HUDEP-2 (cell line): Measurements from ENCODE around the gene KCTD19.

Experiments used
- DNase-seq, 76 experiments: peaks; one replicate each; lab custom pipeline; 2025; ENCODE audit not compliant: unreplicated experiment in 76 of 76; lab: John Stamatoyannopoulos, UW

KCTD19 gene

GRCh38 chr16:67327743-67328142 is 1.2 kb upstream of the KCTD19 start:
- DNase-seq = no peak

GRCh38 chr16:67326115-67326471 is 448 bp downstream of the KCTD19 start:
- DNase-seq = no peak

DNA sequence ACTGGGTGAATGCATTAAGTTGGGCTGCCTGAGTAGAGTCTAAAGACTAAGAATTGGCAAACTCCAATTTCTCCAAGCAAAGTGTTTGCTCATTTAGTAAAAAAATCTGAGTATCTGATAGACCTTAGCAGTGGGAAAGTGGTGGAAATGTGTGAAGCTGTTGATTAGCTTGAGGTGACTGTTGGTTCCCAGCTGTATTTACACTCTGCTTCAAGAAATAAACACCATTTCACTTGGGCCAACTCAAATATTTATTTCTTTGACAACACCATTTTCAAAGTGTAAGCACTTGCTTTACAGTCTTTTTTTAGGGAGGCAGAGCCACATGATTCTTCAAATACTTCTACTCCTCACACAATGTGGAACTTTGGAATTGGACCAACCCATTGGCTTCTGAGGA is 8.7 kb downstream of the KCTD19 start:
- no peak for DNase-seq

- no peak for DNase-seq
These were observed 13.8 kb downstream of the KCTD19 start for GRCh38 chr16:67312719-67313118.

DNA sequence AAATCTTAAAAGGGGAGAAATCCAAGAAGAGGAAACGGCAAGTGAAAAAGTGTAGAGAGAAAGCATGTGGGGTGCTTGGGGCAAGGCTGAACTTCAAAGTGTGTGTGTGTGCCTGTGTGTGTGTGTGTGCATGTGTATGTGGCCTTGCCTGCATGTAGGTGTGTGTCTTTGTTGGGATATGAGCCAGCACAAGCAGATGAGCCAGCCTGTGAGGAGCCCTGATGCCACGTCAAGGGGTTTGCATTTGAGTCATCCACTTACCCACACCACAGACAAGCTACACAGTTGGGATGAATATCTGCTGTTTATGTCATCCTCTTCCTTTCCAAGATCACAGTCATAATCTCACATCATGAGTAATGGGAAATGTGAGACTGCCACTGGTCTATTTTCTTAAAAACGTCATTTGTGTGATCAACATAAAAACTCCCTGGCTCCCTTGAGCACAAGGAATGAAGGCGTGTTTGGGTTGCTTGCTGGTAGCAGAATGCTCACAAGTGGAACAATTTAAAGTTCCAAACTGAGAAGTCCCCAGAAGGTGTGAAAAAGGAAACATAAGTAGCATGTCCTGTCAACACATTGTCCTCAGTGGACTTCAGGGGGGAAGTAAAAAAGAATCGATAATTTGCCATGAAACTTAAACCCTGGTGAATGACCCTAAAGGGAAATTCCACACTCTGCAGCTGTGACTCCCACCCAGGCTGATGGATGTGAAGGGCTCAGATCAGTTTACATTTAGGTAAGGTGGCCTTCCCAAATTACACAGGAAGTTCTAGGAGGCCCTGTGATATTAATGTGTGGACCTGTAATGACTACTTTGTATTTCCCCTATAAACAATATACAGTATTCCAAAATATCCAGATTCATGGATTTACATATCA is 14.7 kb downstream of the KCTD19 start:
- peak in 11 of 76 experiments; percentile 8 to 50 (median 21) for DNase-seq

DNA sequence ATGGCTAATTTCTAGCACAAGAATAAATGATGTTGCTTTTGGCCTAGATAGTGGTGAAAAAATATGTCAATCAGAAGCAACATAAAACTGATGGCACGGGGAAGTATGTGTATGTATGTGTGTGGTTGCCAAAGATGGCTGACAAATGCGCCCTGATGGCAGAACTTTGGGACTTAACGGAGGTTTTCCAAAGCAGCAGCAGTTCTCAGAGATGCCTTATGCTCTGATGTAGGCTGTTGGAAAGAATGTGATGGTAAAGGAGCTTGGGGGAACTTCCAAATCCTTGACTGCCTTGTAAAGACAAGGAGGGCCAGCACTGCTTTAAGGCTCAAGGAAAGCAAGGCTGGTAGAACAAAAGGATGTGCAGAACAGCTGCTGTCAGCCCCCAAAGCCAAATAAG is 16.0 kb downstream of the KCTD19 start:
- no peak for DNase-seq

DNA sequence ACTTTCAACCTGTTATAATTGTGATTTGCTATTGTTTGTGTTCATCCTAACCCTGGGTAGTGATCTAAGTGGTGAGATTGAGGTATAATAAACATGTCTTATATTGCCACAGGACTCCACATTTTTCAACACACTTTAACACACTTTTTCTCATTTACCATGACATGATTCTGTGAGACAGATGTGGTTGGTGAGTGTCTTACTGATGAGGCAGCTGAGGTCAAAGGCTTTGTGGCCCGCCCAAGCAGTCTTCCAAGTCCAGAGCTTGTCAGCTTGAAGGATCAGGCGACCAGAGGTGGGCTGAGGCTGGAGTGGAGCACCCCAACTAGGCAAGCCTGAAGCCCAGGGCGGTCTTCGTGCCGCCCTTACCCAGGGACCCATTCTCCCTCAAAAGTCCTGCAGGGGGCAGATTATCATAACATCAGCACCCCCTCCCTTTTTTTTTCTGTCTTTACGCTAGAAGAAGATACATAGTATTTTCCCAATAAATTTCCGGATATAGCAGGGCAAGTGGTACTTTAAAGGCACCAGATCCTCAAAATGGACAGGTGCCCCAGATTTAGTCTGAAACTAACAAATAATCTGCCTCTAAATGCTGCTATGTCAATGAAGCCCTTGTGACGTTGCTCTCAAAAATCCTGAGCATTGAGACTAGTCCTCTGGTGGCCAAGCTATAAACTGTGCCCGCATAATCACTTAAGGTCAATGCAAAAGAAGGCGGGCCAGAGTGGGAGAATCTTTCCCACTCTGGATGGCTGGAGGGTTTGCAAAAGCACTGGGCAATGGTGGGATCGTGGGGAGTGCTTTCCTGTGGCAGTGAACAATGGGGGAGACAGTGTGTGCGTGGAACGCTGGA is 21.1 kb downstream of the KCTD19 start:
- no peak for DNase-seq

DNA sequence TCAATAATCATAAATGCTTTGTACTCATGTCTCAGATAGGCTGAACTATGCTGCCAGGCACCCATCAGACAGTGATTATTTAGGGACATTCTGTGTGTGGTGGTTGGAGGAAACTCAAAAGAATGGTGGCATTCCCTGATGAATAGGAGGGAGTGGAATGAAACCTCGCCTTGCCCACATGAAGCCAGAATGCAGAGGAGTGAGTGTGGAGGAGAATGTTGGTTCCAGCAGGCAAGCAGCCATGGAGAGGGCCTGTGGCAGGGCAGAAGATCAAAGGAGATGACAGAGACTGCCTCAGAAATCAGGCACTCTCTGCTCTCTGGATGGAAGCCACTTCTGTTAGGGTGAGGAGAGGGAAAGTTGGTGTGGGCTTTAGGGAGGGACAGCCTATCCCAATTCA is 22.5 kb downstream of the KCTD19 start:
- no peak for DNase-seq

GRCh38 chr16:67302970-67303369 is 23.6 kb downstream of the KCTD19 start:
- DNase-seq = no peak

DNA sequence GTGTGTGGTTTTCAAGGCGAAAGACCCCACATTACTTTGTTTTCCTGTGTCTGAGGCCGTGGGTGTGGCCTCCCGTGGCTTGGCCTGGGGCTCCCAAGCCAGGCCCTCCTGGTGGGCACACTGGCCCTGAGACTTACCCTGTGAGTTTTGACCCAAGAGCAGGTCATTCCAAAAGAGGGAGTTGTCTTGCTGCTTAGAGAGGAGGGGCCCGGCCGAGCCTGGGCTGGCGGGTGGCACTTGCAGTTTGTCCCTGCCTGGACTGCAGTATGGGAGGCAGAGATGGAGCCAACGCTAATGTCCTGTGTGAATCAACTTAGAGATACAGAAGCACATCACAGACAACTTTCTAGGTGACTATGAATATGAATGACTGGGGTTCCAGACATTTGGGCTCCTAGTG is 24.5 kb downstream of the KCTD19 start:
- DNase-seq = no peak

DNA sequence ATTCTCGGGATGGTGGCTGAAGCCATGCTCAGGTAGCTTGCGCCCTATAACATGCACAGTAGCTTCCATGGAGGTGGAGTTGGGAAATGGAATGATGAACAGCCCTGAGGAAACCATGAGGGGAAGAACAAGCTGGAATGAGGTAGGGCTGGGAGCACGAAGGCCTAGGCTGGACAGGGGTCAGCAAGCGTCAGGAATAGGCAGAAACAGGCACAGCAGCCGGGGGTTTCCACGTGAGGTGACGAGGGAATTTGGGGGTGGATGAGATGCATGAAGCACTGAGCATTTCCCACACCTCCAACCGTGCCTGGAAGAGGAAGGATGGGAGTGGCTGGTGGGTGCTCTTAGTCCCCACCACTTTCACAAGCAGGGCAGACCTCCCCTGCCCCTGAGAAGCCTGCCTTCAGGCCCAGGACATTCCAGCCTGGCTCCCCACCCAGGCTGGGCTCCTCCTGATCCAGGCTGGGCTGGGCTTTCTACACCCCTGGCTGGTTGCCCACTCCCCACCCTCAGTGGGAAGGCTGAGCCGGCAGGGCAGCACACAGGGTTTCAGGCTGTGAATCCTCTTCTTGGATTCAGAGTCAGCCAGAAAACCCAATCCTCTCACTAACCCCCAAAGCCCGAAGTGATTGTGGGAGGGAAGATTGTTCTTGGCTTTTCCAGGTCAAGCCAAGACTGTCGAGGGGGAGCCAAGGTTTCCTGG is 25.3 kb downstream of the KCTD19 start:
- DNase-seq = no peak

GRCh38 chr16:67299269-67299668 is 27.3 kb downstream of the KCTD19 start:
- no peak for DNase-seq

- DNase-seq = no peak
These were observed 28.3 kb downstream of the KCTD19 start for GRCh38 chr16:67298277-67298676.

- DNase-seq = no peak
These were observed 30.1 kb downstream of the KCTD19 start for GRCh38 chr16:67296420-67296819.

DNA sequence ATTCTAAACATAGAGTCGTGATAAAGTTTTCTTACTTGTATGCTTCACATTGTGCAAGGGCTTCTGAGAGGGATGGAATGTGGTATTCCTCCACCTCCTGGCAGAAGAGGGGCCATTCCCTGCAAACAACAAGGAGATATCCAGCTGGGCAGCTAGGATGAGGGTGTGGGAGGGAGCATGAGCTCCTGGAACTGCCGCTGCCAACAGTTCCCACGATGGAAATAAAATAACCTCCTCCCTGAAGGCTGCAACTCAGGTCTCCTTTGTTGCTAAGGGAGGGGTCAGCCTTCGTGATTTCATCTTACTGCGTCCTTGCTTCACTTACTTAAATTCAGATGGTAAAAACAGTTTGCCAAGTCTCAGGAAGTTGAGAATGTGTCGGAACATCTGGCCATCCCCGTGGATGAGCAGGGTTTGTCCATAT is 31.6 kb downstream of the KCTD19 start:
- no peak for DNase-seq

DNA sequence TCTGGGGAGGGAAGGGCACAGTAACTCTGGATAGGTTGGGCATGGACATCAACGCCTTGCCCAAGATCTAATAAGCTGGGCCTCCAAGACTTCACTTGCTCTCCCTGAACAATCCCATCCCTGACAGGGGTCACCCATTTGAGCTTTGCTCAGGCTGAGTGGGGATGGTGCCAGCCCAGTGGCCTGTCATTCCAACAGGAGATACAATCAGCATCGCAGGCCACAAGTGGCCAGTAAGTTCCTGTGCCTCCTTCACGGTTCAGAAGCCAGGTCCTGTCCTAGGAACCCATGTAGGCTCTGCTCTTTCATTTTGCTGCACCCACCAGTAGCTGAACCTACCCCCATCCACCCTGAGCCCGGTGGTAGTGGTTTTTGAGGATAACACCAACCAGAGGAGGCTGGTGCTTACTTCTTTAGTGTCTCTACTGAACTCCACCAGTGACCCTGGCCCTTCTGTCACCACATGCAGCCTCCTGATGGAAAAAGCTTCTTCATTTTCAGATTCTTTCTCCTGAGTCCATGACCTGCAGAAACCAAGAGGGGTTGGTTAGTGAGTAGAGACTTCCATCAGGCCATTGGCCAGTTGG is 32.3 kb downstream of the KCTD19 start:
- no peak for DNase-seq

- DNase-seq = no peak
These were observed 35.1 kb downstream of the KCTD19 start for GRCh38 chr16:67291461-67291860.

GRCh38 chr16:67287960-67288359 is 38.6 kb downstream of the KCTD19 start:
- DNase-seq = no peak

DNA sequence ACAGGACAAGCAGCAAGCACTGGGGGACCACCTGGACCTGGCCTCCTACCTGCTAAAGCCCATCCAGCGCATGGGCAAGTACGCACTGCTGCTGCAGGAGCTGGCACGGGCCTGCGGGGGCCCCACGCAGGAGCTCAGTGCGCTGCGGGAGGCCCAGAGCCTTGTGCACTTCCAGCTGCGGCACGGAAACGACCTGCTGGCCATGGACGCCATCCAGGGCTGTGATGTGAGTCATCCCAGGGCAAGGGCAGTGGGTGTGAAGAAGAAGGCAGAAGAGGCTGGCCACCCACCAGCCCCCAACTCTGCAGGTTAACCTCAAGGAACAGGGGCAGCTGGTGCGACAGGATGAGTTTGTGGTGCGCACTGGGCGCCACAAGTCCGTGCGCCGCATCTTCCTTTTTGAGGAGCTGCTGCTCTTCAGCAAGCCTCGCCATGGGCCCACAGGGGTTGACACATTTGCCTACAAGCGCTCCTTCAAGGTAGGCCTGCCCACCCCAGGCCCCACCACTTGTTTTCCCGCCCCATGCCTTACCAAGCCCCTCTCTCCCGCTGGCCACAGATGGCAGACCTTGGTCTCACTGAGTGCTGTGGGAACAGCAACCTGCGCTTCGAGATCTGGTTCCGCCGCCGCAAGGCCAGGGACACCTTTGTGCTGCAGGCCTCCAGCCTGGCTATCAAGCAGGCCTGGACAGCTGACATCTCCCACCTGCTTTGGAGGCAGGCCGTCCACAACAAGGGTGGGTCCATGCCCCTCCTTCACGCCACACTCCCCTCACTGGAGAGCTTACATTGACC is 39.9 kb downstream of the KCTD19 start:
- DNase-seq = no peak
